Left lung (tissue), 10 donors: Measurements from ENCODE around the gene CTXND1. TPM values are rescaled to one million over a fixed set of nuclear protein-coding genes. Genes with fewer than 3 reads are reported as not detected.
"Not testable (repeated sequence)": the region's sequence is repeated elsewhere in the genome, so short reads cannot be mapped to it uniquely, and the experiment has no call there.

Source experiments
- ATAC-seq: fragments of 200-7000 bp; cut with Tn5 transposase; one replicate; pipeline ENCODE4 v1.9.1; 2020; ENCODE audit warnings: moderate library complexity
- DNase-seq, 4 donors: peaks; one replicate each; pipeline ENCODE4 v3.0.0-alpha.2; 2013 to 2020
- H3K27ac ChIP-seq, 2 donors: fragments of 200-600 bp; sonication (generic) in 1 of 2; one replicate each; pipeline versions ENCODE4 v1.5.0 to v1.8.0; 2020 to 2021
- H3K27me3 ChIP-seq, 2 donors: fragments of 200-600 bp; sonication (generic) in 1 of 2; one replicate each; pipeline versions ENCODE4 v1.5.0 to v1.8.0; 2020 to 2021
- H3K36me3 ChIP-seq, 2 donors: fragments of 200-600 bp; sonication (generic) in 1 of 2; one replicate each; pipeline versions ENCODE4 v1.5.0 to v1.8.0; 2020 to 2021
- H3K4me1 ChIP-seq, 2 donors: fragments of 200-600 bp; one replicate each; pipeline ENCODE4 v1.8.0; 2021
- H3K4me3 ChIP-seq, 2 donors: fragments of 200-600 bp; sonication (generic) in 1 of 2; one replicate each; pipeline versions ENCODE4 v1.5.0 to v1.8.0; 2020 to 2021; ENCODE audit warnings: mild to moderate bottlenecking in 1 of 2
- H3K9me3 ChIP-seq, 2 donors: fragments of 200-600 bp; sonication (generic) in 1 of 2; one replicate each; pipeline versions ENCODE4 v1.5.0 to v1.8.0; 2020 to 2021
- CTCF ChIP-seq, 2 donors: fragments of 200-600 bp; sonication (generic) in 1 of 2; IDR thresholded peaks; one replicate each; pipeline versions ENCODE4 v1.5.0 to v1.8.0; 2021; ENCODE audit warnings: antibody characterized with exemption in 2 of 2
- intact Hi-C, 2 donors: fragments of 100-400 bp; cut with DNase I; formaldehyde crosslinking; loops; one replicate each; pipeline versions ENCODE4 v1.11.2 to v1.14.2; 2022
- polyA plus RNA-seq, 6 donors: library from polyadenylated mRNA; unstranded; fragments of 120-200 nt; gene quantifications; one replicate each; pipeline ENCODE4 v1.2.1, GENCODE V29; 2013; ENCODE audit not compliant: insufficient read length in 6 of 6
- total RNA-seq, 2 donors: library from RNA; stranded (reverse); fragmentation: NEBNext Ultra II Directional; extraction: Animal tissue kit (Norgen Biotek cat#: 25700); gene quantifications; one replicate each; pipeline ENCODE4 v1.2.1, GENCODE V29; 2021
- donor health status: DM: no; HTN: yes; CAD: no.
- donor health status: DM: no; HTN: no; CAD: no.

CTXND1 gene
- total and polyA plus RNA-seq, 8 donors = 0.47 to 32.9 (median 23.1) TPM

GRCh38 chr15:80160570-80161156 lies 91.3 kb downstream of the CTXND1 start:
- Histone ChIP-seq H3K27ac (peak overlapping the region; percentile 78 to 82), H3K4me3 (no peak overlapping the region), H3K27me3 (no peaks in the 10 kb centered on the region), H3K4me1 (peaks cover 20 to 46% of the 10 kb centered on the region in 2 donors), H3K9me3 (no peaks in the 10 kb centered on the region), H3K36me3 (peaks cover 0 to 18% of the 10 kb centered on the region in 2 donors)
- peak; percentile 91 for ATAC-seq
- intact Hi-C loops = no loop called here
- no peak for TF ChIP-seq CTCF (IDR thresholded peaks at IDR 0.05)
- peak in 3 of 4 donors; percentile 76 to 91 (median 88) for DNase-seq

GRCh38 chr15:80159811-80160569 lies 92.0 kb downstream of the CTXND1 start:
- ATAC-seq (no peak), DNase-seq (no peak)
- no peak for TF ChIP-seq CTCF (IDR thresholded peaks at IDR 0.05)
- H3K9me3 ChIP-seq = no peaks in the 10 kb centered on the region
- H3K27me3 ChIP-seq = no peaks in the 10 kb centered on the region
- H3K36me3 ChIP-seq = peaks cover 0 to 18% of the 10 kb centered on the region in 2 donors
- intact Hi-C loops = no loop called here
- H3K4me3 ChIP-seq = no peak overlapping the region
- H3K4me1 ChIP-seq = peaks cover 20 to 53% of the 10 kb centered on the region in 2 donors
- H3K27ac ChIP-seq = peak overlapping the region; percentile 78 to 82

- no peaks in the 10 kb centered on the region for H3K27me3 ChIP-seq
- peaks cover 0 to 18% of the 10 kb centered on the region in 2 donors for H3K36me3 ChIP-seq
- peaks cover 24 to 60% of the 10 kb centered on the region in 2 donors for H3K4me1 ChIP-seq
- no peak overlapping the region for H3K4me3 ChIP-seq
- H3K9me3 ChIP-seq = no peaks in the 10 kb centered on the region
- intact Hi-C loops = no loop called here
- DNase-seq (no peak), ATAC-seq (no peak)
- peak overlapping the region in 1 of 2 donors; percentile 78 for H3K27ac ChIP-seq
- TF ChIP-seq CTCF (IDR thresholded peaks at IDR 0.05) = no peak
Measured at GRCh38 chr15:80159301-80159700, 92.7 kb downstream of the CTXND1 start.

GRCh38 chr15:80157215-80157614 lies 94.8 kb downstream of the CTXND1 start:
- peaks cover 29 to 70% of the 10 kb centered on the region in 2 donors for H3K4me1 ChIP-seq
- DNase-seq = no peak
- no peak overlapping the region for H3K27ac ChIP-seq
- no peaks in the 10 kb centered on the region for H3K9me3 ChIP-seq
- intact Hi-C loops = no loop called here
- ATAC-seq = no peak
- peaks cover 0 to 5% of the 10 kb centered on the region in 2 donors for H3K36me3 ChIP-seq
- H3K27me3 ChIP-seq = no peaks in the 10 kb centered on the region
- no peak overlapping the region for H3K4me3 ChIP-seq
- TF ChIP-seq CTCF (IDR thresholded peaks at IDR 0.05) = no peak

GRCh38 chr15:80156176-80156720 lies 95.8 kb downstream of the CTXND1 start:
- no peak overlapping the region for H3K4me3 ChIP-seq
- H3K9me3 ChIP-seq = no peaks in the 10 kb centered on the region
- H3K27me3 ChIP-seq = no peaks in the 10 kb centered on the region
- H3K27ac ChIP-seq = peak overlapping the region in 1 of 2 donors; percentile 33
- DNase-seq = no peak
- peaks cover 22 to 64% of the 10 kb centered on the region in 2 donors for H3K4me1 ChIP-seq
- H3K36me3 ChIP-seq = peaks cover 0 to 5% of the 10 kb centered on the region in 2 donors
- no peak for ATAC-seq
- intact Hi-C loops = no loop called here
- TF ChIP-seq CTCF (IDR thresholded peaks at IDR 0.05) = no peak

- DNase-seq = peak in 1 of 4 donors; percentile 83
- intact Hi-C loops, H3K4me3 ChIP-seq, H3K9me3 ChIP-seq, ATAC-seq, H3K36me3 ChIP-seq, H3K27me3 ChIP-seq: not testable (repeated sequence)
- Histone ChIP-seq H3K4me1 (peaks cover 17 to 57% of the 10 kb centered on the region in 2 donors), H3K27ac (peak overlapping the region in 1 of 2 donors; percentile 33)
Measured at GRCh38 chr15:80155378-80156175, 96.4 kb downstream of the CTXND1 start.
